ENCODE measurements around the gene OSBP2.

OSBP2 gene

DNA sequence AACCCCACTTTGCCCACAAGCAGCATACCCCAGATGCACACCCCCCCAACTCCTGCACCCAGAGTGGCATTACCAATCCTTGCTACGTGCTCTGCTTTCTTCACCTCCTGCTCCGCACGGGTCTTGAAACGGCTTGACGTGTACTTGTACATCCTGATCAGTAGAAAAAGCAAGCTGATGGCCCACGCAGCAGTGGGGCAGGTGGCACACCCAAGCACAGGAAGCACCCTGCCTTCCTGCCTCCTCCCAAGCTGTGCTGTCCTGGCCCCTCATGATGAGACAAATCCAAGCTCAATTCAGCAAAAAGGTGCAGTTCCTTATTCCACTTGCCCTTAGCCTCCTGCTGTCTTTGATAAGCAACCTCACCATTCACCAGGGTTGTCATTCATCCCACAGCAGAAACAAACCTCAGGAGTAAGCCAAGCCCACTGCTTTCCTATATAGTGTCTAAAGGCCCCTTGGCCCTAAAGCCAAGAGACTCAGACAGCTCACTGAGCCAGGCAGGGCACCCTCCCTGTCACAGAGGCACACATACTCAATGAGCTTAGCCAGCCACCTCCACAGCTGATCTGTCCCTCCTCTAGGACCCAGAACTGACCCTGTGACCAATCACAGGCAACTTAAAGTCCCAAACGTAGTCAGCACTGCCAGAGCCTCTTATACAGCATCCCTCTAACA lies 246.2 kb downstream of the OSBP2 start:
- DNase-seq (ENCODE audit: low read depth in 2 of 2) = no peak

GRCh38 chr22:30941363-30941740 lies 246.7 kb downstream of the OSBP2 start:
- no peak for DNase-seq (ENCODE audit: low read depth in 2 of 2)

- no peak for DNase-seq (ENCODE audit: low read depth in 2 of 2)
Measured at GRCh38 chr22:30943368-30943767, 248.7 kb downstream of the OSBP2 start.

GRCh38 chr22:30944986-30945385 lies 250.3 kb downstream of the OSBP2 start:
- DNase-seq (ENCODE audit: low read depth in 2 of 2) = no peak

- DNase-seq (ENCODE audit: low read depth in 2 of 2) = no peak
Measured at GRCh38 chr22:30945653-30946052, 251.0 kb downstream of the OSBP2 start.

GRCh38 chr22:30946354-30946753 lies 251.7 kb downstream of the OSBP2 start:
- no peak for DNase-seq (ENCODE audit: low read depth in 2 of 2)

DNA sequence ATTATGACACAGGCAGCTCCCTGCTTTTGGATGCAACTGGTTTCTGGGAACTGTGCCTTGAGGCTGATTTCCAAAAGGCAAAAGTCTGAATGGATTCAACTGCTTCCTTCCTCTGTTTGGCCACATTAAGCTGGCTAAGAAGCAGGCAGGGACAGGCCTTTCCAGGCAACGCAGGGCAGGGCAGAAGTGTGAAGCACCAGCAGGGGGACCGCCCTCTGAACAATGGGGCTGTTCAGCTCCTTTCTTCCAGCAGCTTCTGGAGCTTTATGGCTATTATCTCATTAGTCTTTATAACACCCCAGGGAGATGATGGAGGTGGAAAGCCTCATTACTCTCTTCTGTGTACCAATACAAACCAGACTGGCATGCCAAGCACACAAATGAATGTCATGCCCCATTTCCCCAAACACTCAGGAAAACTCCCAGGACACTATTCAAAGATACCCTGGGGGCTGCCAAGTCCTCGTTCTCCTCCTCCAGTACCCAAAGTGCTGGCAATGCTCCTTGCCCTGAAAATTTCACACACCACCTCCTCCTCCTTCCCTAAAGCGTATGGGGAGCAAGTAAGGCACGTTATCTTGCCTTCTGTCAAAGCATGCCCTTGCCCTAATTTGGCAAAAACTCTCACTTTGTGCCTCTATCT lies 252.6 kb downstream of the OSBP2 start:
- no peak for DNase-seq (ENCODE audit: low read depth in 2 of 2)

DNA sequence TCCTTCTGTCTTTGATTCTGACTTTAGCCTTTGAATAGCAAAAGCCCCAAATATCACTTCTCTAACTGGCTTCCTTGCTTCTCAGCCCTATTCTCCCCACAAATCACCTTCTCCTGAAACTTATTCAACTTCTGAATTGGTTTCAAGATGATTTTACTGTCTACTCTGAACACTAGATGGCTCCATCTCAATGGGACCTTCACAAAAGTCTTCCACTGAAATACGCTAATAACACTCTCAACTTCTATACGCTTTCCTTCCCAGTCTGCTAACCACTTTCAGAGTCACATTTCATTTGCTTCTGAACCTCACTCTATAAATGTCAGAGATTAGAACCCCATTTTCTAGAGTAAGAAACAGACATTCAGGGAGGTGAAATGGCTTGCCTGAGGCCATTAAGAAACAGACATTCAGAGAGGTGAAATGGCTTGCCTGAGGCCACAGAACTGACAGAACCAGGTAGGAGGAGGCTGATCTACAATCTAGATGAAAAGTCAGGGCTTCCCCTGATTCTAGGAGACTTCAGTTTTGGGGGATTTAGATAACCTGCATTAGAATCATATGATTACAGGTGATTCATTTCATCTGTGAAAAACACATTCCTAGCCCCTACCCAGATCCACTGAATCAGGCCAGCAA lies 253.3 kb downstream of the OSBP2 start:
- peak; percentile 30 to 34 for DNase-seq (ENCODE audit: low read depth in 2 of 2)

- peak in 1 of 2 experiments; percentile 13 for DNase-seq (ENCODE audit: low read depth in 2 of 2)
Measured at GRCh38 chr22:30948930-30949342, 254.3 kb downstream of the OSBP2 start.

GRCh38 chr22:30949934-30950660 lies 255.4 kb downstream of the OSBP2 start:
- DNase-seq (ENCODE audit: low read depth in 2 of 2) = no peak

- no peak for DNase-seq (ENCODE audit: low read depth in 2 of 2)
Measured at GRCh38 chr22:30953206-30953605, 258.5 kb downstream of the OSBP2 start.

DNA sequence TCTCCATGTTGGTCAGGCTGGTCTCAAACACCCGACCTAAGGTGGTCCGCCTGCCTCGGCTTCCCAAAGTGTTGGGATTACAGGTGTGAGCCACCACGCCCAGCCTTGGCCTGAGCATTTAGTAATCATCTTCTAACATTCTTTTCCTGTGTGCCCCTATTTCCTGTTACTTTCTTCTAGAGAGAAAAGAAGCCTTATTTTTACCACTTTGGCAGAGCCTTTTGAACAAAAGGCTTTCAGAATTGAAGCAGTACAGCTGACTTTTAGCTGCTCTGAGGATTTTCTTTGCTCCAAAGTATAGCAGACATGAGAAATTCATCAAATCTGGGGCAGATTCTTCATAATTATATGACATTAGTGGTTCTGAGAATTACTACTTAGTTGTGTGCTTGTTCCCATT lies 260.5 kb downstream of the OSBP2 start:
- DNase-seq (ENCODE audit: low read depth in 2 of 2) = no peak

Data from fibroblast of skin of left quadriceps (primary cell).